HepG2 (cell line): ENCODE data around the gene YJEFN3.

Source experiments
- FOXA3 ChIP-seq: IDR thresholded peaks from 2 replicates; pipeline ENCODE4 v1.6.1; 2016; ENCODE audit warnings: missing genetic modification reagents, missing compliant biosample characterization
- POLR2A ChIP-seq, 2 experiments: IDR thresholded peaks; 2 replicates each; pipeline ENCODE4 v1.6.1; 2011; ENCODE audit warnings: low read depth in 2 of 2, low read length in 2 of 2, mild to moderate bottlenecking in 1 of 2, moderate library complexity in 1 of 2; ENCODE audit not compliant: insufficient read depth in 1 of 2
- SNAPC2 ChIP-seq: sonication (generic); formaldehyde crosslinking; IDR thresholded peaks from 2 replicates; pipeline ENCODE4 v1.8.1; 2022; ENCODE audit warnings: mild to moderate bottlenecking, missing genetic modification reagents
- SP2 ChIP-seq: sonication (generic); formaldehyde crosslinking; IDR thresholded peaks from 2 replicates; pipeline ENCODE4 v1.5.1; 2020; ENCODE audit warnings: mild to moderate bottlenecking, missing genetic modification reagents
- ZFYVE20 ChIP-seq: sonication (generic); formaldehyde crosslinking; IDR thresholded peaks from 2 replicates; pipeline ENCODE4 v1.8.0; 2023; ENCODE audit warnings: low read depth, mild to moderate bottlenecking, moderate library complexity, missing genetic modification reagents, borderline replicate concordance
- ZNF619 ChIP-seq: sonication (generic); formaldehyde crosslinking; IDR thresholded peaks from 2 replicates; pipeline ENCODE4 v1.4.0; 2020; ENCODE audit warnings: mild to moderate bottlenecking, missing genetic modification reagents
- TF ChIP-seq, protein P1 (sequence below): sonication (generic); formaldehyde crosslinking; IDR thresholded peaks from 2 replicates; pipeline ENCODE4 v1.5.0; 2020; ENCODE audit warnings: mild to moderate bottlenecking, missing genetic modification reagents, moderate library complexity
- TF ChIP-seq, protein P2 (sequence below): IDR thresholded peaks from 2 replicates; pipeline ENCODE4 v1.6.1; 2016

DNA sequence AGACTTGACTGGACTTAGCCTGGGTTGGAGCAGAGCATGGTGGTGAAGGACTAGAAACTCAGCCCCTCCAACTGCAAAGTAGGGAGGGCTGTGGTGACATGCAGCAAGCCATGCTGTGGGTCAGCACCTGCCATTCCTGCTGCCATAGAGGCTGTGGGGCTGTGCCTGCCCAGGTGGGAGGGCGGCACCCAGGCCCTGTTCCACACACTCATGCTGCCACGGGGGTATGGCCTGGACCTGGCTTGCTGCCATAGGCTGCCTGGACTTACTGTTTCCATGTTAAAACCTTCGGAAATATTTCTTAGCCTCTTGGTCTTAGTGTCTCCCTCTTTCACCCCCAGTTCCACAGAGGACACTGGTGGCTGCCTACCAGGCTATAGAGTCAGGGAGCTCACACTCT, 38.7 kb downstream of the YJEFN3 start:
- TF ChIP-seq SP2 (CRISPR knock-in tag) (no peak), POLR2A (IDR thresholded peaks at IDR 0.05; ENCODE audit: insufficient read depth in 1 of 2, low read depth in 2 of 2, low read length in 2 of 2) (no peak), FOXA3 (CRISPR knock-in tag) (no peak), ZFYVE20 (CRISPR knock-in tag) (no peak), ZNF619 (CRISPR knock-in tag) (no peak), SNAPC2 (CRISPR knock-in tag) (no peak)
- TF ChIP-seq, protein P1, sequence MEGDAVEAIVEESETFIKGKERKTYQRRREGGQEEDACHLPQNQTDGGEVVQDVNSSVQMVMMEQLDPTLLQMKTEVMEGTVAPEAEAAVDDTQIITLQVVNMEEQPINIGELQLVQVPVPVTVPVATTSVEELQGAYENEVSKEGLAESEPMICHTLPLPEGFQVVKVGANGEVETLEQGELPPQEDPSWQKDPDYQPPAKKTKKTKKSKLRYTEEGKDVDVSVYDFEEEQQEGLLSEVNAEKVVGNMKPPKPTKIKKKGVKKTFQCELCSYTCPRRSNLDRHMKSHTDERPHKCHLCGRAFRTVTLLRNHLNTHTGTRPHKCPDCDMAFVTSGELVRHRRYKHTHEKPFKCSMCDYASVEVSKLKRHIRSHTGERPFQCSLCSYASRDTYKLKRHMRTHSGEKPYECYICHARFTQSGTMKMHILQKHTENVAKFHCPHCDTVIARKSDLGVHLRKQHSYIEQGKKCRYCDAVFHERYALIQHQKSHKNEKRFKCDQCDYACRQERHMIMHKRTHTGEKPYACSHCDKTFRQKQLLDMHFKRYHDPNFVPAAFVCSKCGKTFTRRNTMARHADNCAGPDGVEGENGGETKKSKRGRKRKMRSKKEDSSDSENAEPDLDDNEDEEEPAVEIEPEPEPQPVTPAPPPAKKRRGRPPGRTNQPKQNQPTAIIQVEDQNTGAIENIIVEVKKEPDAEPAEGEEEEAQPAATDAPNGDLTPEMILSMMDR (CRISPR knock-in tag), result no peak
- TF ChIP-seq, protein P2, sequence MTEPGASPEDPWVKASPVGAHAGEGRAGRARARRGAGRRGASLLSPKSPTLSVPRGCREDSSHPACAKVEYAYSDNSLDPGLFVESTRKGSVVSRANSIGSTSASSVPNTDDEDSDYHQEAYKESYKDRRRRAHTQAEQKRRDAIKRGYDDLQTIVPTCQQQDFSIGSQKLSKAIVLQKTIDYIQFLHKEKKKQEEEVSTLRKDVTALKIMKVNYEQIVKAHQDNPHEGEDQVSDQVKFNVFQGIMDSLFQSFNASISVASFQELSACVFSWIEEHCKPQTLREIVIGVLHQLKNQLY (CRISPR knock-in tag), result no peak
